Retinal pigment epithelial cell (primary cell): ENCODE measurements around the gene PMF1.

Source experiments
- DNase-seq: peaks from one replicate; pipeline ENCODE4 v3.0.0-alpha.2; 2010; ENCODE audit warnings: low read depth
- H3K4me3 ChIP-seq: 2 replicates; pipeline ENCODE4 v1.5.1; 2011; ENCODE audit warnings: mild to moderate bottlenecking, low read length, control low read depth, moderate library complexity
- CTCF ChIP-seq: conservative IDR thresholded peaks from 2 replicates; pipeline ENCODE4 v1.5.1; 2011; ENCODE audit warnings: low read depth, low read length, control low read depth, inconsistent platforms

The PMF1 gene

DNA sequence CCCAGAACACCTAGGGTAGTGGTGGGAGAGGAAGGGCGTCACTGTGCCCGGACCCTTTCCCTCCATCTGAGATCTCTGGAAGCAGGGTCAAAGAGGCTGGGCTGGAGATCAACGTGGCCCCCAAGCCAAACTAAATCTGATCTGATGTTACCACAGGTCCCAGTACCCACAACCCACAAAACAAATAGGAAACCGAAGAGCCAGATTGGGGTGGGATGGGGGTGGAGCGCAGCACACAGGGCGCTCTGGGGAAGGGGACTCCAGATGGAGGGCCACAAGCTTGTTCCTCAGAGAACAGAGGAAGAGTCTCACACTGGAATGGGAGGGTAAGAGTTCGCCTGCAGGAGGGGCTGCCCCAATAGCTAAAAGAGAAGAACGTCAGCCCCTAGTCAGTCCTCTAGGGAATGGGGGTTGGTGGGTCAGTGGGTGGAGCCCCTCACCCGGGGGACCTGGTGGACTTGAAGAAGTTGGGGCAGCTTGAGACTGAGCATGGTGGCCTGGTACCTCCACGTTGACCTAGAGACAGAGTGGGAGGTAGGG is 33.5 kb downstream of the PMF1 start:
- no peak for TF ChIP-seq CTCF
- DNase-seq = no peak
- H3K4me3 ChIP-seq = no peak overlapping the region

- H3K4me3 ChIP-seq = no peak overlapping the region
- no peak for DNase-seq
Measured at GRCh38 chr1:156246781-156247459, 34.1 kb downstream of the PMF1 start.

DNA sequence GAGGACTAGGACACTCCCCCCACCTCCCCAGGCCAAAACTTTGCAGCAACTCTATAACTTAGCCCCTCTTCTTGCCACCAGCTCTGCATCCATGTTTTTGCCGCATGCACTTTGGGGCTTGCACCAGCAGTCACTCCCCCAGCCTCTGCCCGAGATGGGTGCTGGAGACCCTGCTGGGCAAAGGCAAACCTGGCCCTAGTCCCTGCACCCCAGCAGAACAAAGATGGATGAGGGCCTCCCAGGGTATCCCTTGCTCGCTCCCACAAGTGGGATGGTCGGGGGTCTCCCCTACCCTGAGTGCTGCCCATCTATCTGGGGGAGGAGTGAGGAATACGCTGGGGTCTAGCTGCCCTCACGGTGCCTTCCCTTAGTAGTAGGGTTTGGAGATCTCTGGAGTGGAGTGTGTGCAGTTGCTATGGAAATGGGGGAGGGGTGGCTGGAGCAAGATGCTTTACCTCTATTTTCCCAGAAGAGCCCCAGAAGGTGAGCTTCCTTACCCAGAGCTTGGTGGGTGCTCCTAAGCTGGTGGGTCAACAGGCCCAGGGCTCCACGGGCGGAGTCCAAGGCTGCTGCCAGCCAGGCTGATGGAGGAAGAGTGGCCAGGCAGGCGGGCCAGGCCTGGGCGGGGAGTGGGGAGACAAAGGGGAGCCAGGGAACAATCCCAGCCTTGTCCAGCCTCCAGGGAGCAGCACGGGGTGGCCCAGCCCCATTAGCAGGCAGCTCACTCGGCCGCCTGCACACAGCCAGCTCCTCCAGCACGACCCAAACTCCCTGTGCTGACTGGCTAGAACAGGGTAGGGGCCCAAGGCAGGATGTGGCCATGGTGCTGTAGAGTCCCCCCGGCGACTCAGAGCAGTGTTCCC is 34.9 kb downstream of the PMF1 start, which contains the start of gene PAQR6:
PAQR6 (minus strand) TSS at position 597 of the 863 bp plus-strand sequence. CDS start 1,325 bp downstream, outside the sequence.
- TF ChIP-seq CTCF = no peak
- no peak for DNase-seq
- no peak within 1 kb of the TSS for H3K4me3 ChIP-seq

More at GRCh38 chr1:156246781-156247459, 34.1 kb downstream of the PMF1 start:
- TF ChIP-seq CTCF = no peak

- no peak for TF ChIP-seq CTCF
- no peak overlapping the region for H3K4me3 ChIP-seq
- no peak for DNase-seq
Measured at GRCh38 chr1:156248323-156248683, 35.5 kb downstream of the PMF1 start.

- no peak for DNase-seq
- no peak for TF ChIP-seq CTCF
- no peak overlapping the region for H3K4me3 ChIP-seq
Measured at GRCh38 chr1:156249593-156249992, 36.8 kb downstream of the PMF1 start.

DNA sequence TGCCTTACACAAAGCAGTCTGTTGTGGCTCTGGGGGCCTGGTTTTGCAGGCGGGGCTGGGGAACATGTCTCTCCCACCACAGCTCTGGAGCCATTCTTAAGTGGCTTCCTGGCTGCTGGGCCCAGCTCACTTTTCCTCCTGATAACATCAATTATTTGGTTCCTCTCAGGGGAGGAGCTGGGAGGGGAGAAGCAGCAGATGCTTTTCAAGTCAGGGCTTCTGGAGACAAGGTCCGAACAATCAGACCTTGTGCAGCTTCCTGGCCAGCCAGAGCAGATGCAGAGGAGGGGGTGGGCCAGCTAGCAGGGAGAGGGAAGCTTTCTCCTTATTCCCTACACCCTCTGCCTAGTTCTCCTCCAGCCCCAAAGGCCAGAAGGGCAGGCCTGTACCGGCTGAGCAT is 38.7 kb downstream of the PMF1 start:
- no peak overlapping the region for H3K4me3 ChIP-seq
- TF ChIP-seq CTCF = no peak
- no peak for DNase-seq
